Muscle of leg (tissue), 11 donors: ENCODE data around the gene EIF1. TPM values are rescaled to one million over a fixed set of nuclear protein-coding genes. Genes with fewer than 3 reads are reported as not detected.
A peak's percentile ranks its signal among the peaks of the same experiment; 100 is the strongest.

Experiments used
- DNase-seq: peaks from one replicate; pipeline ENCODE4 v3.0.0; 2013
- H3K27ac ChIP-seq: one replicate; pipeline ENCODE4 v1.5.1; 2013; ENCODE audit warnings: mild to moderate bottlenecking, low read length, control low read depth
- H3K27me3 ChIP-seq: one replicate; pipeline ENCODE4 v1.6.1; 2013; ENCODE audit warnings: low read length; ENCODE audit not compliant: control insufficient read depth, insufficient read depth
- H3K36me3 ChIP-seq: one replicate; pipeline ENCODE4 v1.6.1; 2013; ENCODE audit warnings: low read length; ENCODE audit not compliant: control insufficient read depth, insufficient read depth
- H3K4me1 ChIP-seq: one replicate; pipeline ENCODE4 v1.6.1; 2013; ENCODE audit warnings: low read length; ENCODE audit not compliant: control insufficient read depth, insufficient read depth
- H3K4me3 ChIP-seq: one replicate; pipeline ENCODE4 v1.5.1; 2013; ENCODE audit warnings: low read length, control low read depth
- H3K9me3 ChIP-seq: replicated peaks from 2 replicates; pipeline ENCODE4 v1.6.1; 2013; ENCODE audit warnings: low read depth, low read length; ENCODE audit not compliant: control insufficient read depth
- WGBS: methylation state at CpG from one replicate; pipeline ENCODE4 v1.1.5; 2013; ENCODE audit warnings: missing lambda C conversion rate; ENCODE audit not compliant: insufficient coverage; 5-methylcytosine and 5-hydroxymethylcytosine counted together
- polyA plus RNA-seq, 8 donors: library from polyadenylated mRNA; unstranded; fragments of 120-200 nt; gene quantifications; one replicate each; pipeline versions ENCODE4 v1.2.1 to v1.2.3, GENCODE V29; 2013; ENCODE audit warnings: inconsistent platforms in 1 of 8, low replicate concordance in 1 of 8; ENCODE audit not compliant: insufficient read length in 8 of 8, insufficient read depth in 1 of 8
- total RNA-seq: library from RNA; stranded (reverse); fragments of 120-200 nt; gene quantifications from one replicate; pipeline ENCODE4 v1.2.4, GENCODE V29; 2013

EIF1 gene
- total and polyA plus RNA-seq, 9 donors, result 224 to 855 (median 809) TPM

DNA sequence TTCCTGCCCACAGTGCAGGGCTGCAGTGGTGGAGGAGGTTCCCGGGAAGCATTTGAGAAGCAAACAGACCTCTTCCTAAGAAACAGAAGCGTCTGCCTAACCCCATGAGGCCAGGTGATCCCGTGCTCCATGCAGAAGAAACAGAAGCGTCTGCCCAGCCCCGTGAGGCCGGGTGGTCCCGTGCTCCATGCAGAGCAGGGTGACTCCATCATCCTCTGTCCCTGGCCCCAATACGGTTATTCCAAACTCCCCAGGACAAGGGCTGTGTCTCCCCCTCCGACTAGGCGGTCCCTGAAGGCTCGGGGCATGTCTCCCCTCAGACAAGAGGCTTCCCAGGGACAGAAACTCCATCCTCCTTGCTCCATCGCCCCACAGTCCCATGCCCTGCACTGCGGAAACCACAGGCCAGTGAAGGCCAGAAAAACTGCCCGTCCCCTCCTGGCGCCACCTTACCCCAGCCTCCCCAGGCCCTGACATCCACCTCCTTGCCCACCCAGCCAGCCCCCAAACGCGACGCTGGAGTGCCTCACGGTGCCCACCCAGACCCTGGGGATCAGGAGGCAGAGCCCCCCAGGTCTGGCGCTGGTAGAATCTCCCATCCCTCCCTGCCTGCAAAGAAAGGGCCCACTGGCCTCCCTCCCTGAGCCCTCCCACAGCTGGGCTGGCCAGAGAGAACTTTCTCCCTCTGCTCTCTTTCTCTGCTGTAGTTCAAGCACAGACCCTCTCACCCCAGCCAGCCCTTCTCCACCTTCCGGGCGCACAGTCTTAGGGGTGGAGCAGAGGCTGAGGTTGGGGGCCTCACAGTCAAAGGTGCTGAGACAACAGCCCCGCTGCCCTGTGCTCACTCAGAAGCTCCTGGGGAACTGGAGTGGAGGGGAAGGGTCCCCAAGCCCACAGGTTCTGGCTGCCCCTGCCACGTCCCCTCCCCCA is 33.7 kb upstream of the EIF1 start:
- WGBS, result 60% methylated on average over 14 of the region's 24 CpGs
- no peak for DNase-seq
- no peaks in the 10 kb centered on the region for H3K36me3 ChIP-seq
- H3K27ac ChIP-seq, result peak overlapping the region; percentile 51
- no peak overlapping the region for H3K4me3 ChIP-seq
- peaks cover 82% of the 10 kb centered on the region for H3K4me1 ChIP-seq
- no peaks in the 10 kb centered on the region for H3K9me3 ChIP-seq
- no peaks in the 10 kb centered on the region for H3K27me3 ChIP-seq

DNA sequence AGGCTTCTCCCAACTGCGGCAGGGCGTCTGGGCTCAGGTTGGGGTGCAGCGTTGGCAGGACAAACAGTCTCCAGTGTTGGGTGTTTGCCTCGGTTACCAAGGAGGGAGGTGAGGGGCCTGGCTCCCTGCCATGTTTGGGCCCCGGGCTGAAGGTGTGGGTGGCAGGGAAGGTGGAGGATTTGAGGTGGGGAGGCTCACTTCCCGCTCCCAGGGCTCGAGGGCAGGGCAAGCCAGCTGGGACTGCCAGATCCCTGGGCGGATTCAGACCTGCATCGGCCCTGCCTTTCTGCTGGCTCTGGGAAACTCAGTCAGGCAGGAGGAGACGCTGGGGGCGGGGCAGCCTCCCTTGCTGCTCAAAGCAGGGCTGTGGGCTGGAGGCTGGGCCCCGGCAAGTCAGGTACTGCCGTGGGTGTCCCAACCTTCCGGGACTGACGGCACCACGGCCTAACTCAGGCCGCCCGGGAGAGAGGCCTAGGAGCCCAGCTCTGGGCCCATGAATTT is 33.0 kb upstream of the EIF1 start:
- H3K27me3 ChIP-seq, result no peaks in the 10 kb centered on the region
- H3K4me1 ChIP-seq, result peaks cover 86% of the 10 kb centered on the region
- no peaks in the 10 kb centered on the region for H3K36me3 ChIP-seq
- H3K4me3 ChIP-seq, result no peak overlapping the region
- 33% methylated on average over 15 of the region's 18 CpGs for WGBS
- no peak for DNase-seq
- no peaks in the 10 kb centered on the region for H3K9me3 ChIP-seq
- H3K27ac ChIP-seq, result peak overlapping the region; percentile 51

DNA sequence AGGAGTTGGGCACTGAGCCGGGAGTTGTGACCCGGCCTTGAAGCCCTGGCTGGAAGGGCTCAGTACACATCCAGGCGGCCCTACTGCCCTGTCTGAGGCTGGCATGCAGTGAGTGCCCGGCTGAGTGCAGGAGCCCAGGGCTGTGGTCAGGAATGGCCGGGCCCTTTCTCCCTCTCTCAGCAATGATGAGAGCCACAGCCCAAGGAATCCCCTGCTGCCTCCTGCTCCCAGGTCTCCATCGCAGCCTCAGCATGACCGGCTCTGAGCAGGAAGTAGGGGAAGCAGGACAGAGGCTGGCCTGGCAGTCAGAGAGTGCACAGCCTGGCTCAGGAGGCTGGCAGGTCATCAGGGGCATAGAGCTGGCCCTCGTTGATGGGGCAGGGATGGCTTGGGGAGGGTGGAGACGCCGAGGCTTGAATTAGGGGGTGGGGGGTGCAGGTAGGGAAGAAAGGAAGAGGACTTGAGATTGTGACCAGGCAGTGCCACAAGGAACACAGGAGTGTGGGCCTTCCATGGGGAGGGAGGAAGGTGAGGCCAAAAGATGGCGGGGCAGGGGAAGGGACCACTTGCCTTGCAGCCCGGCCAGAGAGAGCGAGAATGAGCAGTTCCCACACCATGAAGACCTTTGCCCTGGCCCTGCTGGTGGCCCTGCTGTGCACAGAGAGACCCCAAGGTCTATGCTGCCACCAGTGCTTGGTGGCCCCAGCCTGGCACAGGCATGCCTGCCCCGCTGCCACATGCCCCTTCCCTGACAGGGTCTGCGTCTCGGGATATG is 32.2 kb upstream of the EIF1 start:
- 86% methylated on average over 10 of the region's 16 CpGs for WGBS
- H3K4me1 ChIP-seq, result peaks cover 80% of the 10 kb centered on the region
- no peaks in the 10 kb centered on the region for H3K27me3 ChIP-seq
- no peak for DNase-seq
- H3K27ac ChIP-seq, result no peak overlapping the region
- no peaks in the 10 kb centered on the region for H3K9me3 ChIP-seq
- no peaks in the 10 kb centered on the region for H3K36me3 ChIP-seq
- no peak overlapping the region for H3K4me3 ChIP-seq

DNA sequence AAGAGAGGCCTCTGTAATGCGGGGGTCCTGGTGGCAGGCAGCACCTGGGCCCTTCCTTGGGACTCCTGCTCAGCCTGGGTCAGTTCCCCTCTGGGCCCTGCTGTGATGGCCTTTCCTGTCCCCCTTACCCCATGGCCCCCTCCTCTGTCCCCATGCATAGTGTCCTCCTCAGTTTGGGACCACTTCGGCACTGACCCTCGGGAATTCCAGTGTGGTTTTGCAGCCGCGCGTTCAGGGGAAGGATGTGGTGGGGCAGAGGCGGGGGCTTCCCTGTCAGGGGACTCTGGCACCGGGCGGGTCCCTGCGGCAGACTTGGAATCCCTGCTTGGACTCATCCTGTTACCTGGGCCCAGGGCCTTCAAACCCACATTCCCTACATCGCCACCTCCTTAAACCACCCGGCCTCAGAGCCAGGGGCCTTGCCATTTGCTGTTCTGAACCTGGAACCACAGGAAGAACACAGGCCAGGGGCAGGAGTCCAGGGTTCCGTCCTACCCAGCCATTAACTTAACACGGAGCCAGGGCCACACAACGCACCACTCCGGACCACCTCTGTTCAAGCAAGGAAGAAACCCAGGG is 31.4 kb upstream of the EIF1 start:
- DNase-seq, result no peak
- no peaks in the 10 kb centered on the region for H3K9me3 ChIP-seq
- H3K4me3 ChIP-seq, result no peak overlapping the region
- peaks cover 71% of the 10 kb centered on the region for H3K4me1 ChIP-seq
- 74% methylated on average over 6 of the region's 16 CpGs for WGBS
- H3K27me3 ChIP-seq, result no peaks in the 10 kb centered on the region
- H3K36me3 ChIP-seq, result no peaks in the 10 kb centered on the region
- H3K27ac ChIP-seq, result no peak overlapping the region

DNA sequence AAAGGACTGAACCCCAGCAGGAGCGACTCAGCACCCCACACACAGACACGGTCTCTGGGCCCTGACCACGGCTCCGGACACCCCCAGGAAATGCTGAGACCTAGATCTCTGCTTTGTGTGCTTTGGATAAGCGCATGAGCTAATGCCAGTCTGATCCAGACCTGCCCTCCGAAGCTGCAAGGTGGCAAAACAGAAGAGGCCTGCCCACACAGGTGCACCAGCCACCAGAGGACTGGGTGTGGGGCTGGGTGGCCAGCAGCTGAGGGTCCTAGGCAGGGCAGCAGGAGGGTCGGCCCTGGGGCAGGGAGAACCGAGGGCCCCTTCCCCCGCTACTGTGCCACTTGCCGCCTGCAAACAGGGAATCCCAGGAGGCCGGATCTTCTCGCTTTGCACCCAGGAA is 30.7 kb upstream of the EIF1 start:
- 81% methylated on average over 5 of the region's 12 CpGs for WGBS
- no peak for DNase-seq

DNA sequence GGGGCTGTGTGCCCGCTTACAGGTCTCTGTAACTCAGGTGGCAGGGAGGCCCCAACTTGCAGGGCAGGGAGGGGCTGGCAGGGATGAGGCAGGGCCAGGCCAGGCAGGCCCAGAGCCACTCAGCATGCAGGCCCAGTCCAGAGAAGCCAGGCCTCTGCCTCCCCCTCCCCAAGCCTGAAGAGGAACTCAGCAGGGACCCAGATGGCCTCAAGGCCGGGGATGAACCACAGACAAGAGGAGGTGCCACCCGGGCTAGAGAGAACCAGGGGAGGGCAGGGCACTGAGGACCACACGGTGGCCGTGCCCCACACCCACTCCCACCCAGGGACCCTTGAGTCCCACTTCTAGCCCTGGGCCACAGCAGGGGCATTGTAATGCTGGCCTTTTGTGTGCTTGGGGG is 29.8 kb upstream of the EIF1 start:
- Histone ChIP-seq H3K36me3 (no peaks in the 10 kb centered on the region), H3K4me3 (no peak overlapping the region), H3K4me1 (peaks cover 56% of the 10 kb centered on the region), H3K27ac (no peak overlapping the region), H3K27me3 (no peaks in the 10 kb centered on the region), H3K9me3 (no peaks in the 10 kb centered on the region)
- DNase-seq, result no peak
- 83% methylated on average over 2 of the region's 5 CpGs for WGBS

More for the DNA sequence above, 30.7 kb upstream of the EIF1 start:
- H3K4me1 ChIP-seq, result peaks cover 65% of the 10 kb centered on the region
- no peak overlapping the region for H3K4me3 ChIP-seq
- H3K27me3 ChIP-seq, result no peaks in the 10 kb centered on the region
- no peak overlapping the region for H3K27ac ChIP-seq
- H3K9me3 ChIP-seq, result no peaks in the 10 kb centered on the region
- H3K36me3 ChIP-seq, result no peaks in the 10 kb centered on the region

DNA sequence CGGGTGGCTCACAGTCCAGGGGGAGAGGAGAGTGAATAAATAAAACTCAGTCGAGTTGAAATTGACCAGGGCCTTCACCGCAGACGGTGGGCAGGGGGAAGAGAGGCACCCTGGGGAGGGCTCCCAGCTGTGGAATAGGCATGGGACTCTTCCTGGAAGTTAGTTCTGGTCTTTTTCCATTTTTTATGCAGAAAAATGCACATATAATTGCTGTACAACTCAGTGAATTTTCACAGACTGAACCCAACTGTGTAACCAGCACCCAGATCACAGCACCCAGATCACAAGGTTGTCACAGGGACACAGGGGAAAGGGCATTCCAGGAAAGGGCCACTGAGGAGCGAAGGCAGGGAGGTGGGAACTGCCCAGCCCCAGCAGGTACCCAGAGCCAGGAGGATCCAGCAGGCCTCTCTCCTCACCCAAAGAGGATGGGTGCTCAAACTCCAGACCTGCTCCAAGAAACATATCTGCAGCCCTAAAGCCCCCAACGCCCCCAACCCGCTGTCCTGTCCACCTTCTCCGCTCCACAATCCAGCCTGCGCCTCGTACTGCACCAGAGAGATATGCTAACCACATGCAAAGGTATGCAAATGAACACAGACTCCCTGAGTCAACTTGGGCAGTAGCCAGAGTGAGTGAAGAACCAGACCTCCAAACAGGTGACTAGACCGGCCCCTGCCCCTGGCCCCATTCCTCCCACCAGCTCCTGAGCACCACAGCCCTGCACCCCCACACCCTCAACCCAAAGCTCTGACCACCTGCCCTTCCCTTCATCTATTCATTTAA is 29.1 kb upstream of the EIF1 start:
- H3K27me3 ChIP-seq, result no peaks in the 10 kb centered on the region
- DNase-seq, result no peak
- no peaks in the 10 kb centered on the region for H3K9me3 ChIP-seq
- H3K36me3 ChIP-seq, result no peaks in the 10 kb centered on the region
- no peak overlapping the region for H3K27ac ChIP-seq
- no peak overlapping the region for H3K4me3 ChIP-seq
- peaks cover 48% of the 10 kb centered on the region for H3K4me1 ChIP-seq
- 82% methylated on average over 8 of the region's 11 CpGs for WGBS

DNA sequence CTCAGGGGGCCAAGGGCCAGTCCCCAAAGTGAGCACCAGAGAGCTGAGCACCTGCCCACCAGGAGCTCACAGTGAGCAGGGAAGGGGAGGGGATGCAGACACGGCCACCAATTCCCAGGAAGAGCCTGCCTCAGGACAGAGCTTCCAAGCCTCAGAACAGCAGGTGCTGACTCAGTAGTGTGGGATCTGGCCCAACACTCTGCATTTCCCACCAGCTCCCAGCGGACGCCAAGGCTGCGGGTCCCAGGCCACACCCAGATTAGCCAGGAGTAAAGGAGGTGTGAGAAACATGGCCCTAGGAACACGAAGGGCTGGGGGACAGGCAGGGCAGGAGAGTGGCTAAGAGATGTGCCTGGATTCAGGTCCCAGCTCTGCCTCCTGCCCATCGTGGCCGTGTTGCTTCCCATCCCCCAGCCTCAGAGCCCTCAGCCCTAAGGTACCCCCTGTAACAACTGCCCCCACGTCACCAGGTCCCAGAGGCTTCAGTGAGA is 28.4 kb upstream of the EIF1 start:
- Histone ChIP-seq H3K4me3 (no peak overlapping the region), H3K27ac (peak overlapping the region; percentile 20), H3K4me1 (peaks cover 41% of the 10 kb centered on the region), H3K27me3 (no peaks in the 10 kb centered on the region), H3K36me3 (no peaks in the 10 kb centered on the region), H3K9me3 (no peaks in the 10 kb centered on the region)
- DNase-seq, result no peak
- WGBS, result 40% methylated on average over 1 of the region's 8 CpGs

DNA sequence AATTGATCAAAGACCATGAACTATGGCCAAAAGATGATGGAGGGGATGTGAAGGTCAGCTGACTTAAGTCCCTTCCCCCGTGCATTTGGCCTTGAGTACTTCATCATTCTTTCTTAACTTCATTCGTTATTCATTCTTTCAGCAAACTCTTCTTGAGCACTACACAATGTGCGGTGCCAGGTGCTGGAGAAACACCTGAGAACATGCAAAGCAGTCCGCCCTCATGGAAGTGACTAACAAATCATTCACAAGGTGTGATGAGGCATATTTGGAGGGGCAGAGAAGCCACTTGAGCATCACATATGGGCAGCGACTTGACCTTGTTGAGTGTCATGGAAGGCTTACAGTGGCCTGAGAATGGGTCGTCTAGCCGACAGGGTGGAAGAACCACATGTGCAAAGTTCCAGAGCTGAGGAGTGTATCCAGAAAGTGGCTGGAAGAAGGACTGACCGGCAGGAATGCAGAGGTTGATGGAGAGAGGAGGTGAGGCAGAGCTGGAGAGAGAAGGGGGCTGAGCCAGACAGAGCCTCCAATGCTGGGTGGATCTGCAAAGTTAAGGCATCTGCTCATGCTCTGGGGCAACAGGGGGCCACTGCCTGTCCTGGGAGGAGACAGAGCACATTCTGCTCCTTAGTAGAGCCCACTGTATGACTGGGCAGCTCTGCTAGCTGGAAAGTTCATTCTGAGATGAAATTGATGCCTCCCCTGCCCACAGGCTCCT is 25.1 kb upstream of the EIF1 start:
- no peak overlapping the region for H3K27ac ChIP-seq
- H3K27me3 ChIP-seq, result peaks cover 4% of the 10 kb centered on the region
- DNase-seq, result no peak
- no peak overlapping the region for H3K4me3 ChIP-seq
- H3K9me3 ChIP-seq, result no peaks in the 10 kb centered on the region
- peaks cover 41% of the 10 kb centered on the region for H3K4me1 ChIP-seq
- H3K36me3 ChIP-seq, result no peaks in the 10 kb centered on the region
- 52% methylated on average over 5 of the region's 8 CpGs for WGBS
